K562 (cell line): ENCODE measurements around the gene SVIL. TPM values are rescaled to one million over a fixed set of nuclear protein-coding genes. Genes with fewer than 3 reads are reported as not detected.

ENCODE experiments used
- ATAC-seq: fragments of 200-7000 bp; cut with Tn5 transposase; 3 replicates; pipeline ENCODE4 v1.9.1; 2020; ENCODE audit warnings: moderate library complexity
- BruUV-seq: library from RNA; stranded (reverse); fragments of 400-500 nt; replicated peaks from 2 replicates; lab custom pipeline; 2021; lab: Mats Ljungman, UMichigan
- CTCF ChIA-PET: fragments of 300-600 bp; formaldehyde crosslinking; extraction: SDS; loops from one replicate; lab custom pipeline; 2021; ENCODE audit warnings: low intra/inter-chr PET ratio; lab: Yijun Ruan, JAX
- POLR2A ChIA-PET: fragments of 300-600, 350-650 bp; sonication (Branson Sonifier 250); formaldehyde crosslinking; extraction: SDS; loops from one replicate; lab custom pipeline; 2021; ENCODE audit warnings: antibody characterized with exemption, inconsistent platforms; lab: Yijun Ruan, JAX
- DNase-seq, 4 experiments: peaks; one replicate each; pipeline versions ENCODE4 v3.0.0 to v3.0.0-alpha.2; 2011 to 2018; ENCODE audit warnings: low spot score in 3 of 4, mixed read lengths in 3 of 4; ENCODE audit errors: extremely low read depth in 1 of 4
- FAIRE-seq: peaks from 2 replicates; lab custom pipeline; 2011; peaks lifted over from hg19 to GRCh38; lab: Jason Lieb, UNC
- H2AFZ ChIP-seq: 2 replicates; pipeline ENCODE4 v1.6.0; 2011; ENCODE audit warnings: low read depth, low read length, control low read depth, inconsistent platforms
- H3K27ac ChIP-seq: fragments of 200-600 bp; 3 replicates; pipeline ENCODE4 v1.8.0; 2011; ENCODE audit warnings: low read depth, mild to moderate bottlenecking, control low read depth, inconsistent platforms, low read length, moderate library complexity, mixed read lengths; ENCODE audit errors: extremely low read depth
- H3K27me3 ChIP-seq, 2 experiments: fragments of 300-600 bp in 1 of 2; 2 replicates in 1 of 2; 3 replicates in 1 of 2; pipeline versions ENCODE4 v1.6.0 to v1.8.0; 2011; ENCODE audit warnings: inconsistent platforms in 2 of 2, low read length in 2 of 2, mild to moderate bottlenecking in 1 of 2, mixed read lengths in 1 of 2, moderate library complexity in 1 of 2; ENCODE audit not compliant: control insufficient read depth in 2 of 2, insufficient read depth in 2 of 2
- H3K36me3 ChIP-seq: fragments of 300-600 bp; 3 replicates; pipeline ENCODE4 v1.8.0; 2011; ENCODE audit warnings: mild to moderate bottlenecking, low read length, inconsistent platforms; ENCODE audit not compliant: control insufficient read depth, insufficient read depth
- H3K4me1 ChIP-seq, 2 experiments: fragments of 200-600 bp in 1 of 2; replicated peaks in 1 of 2; 2 replicates in 1 of 2; 3 replicates in 1 of 2; pipeline versions ENCODE4 v1.5.1 to v1.8.0; 2011; ENCODE audit warnings: inconsistent platforms in 2 of 2, low read length in 2 of 2, mild to moderate bottlenecking in 1 of 2, mixed read lengths in 1 of 2, moderate library complexity in 1 of 2; ENCODE audit not compliant: control insufficient read depth in 2 of 2, insufficient read depth in 2 of 2
- H3K4me2 ChIP-seq: 2 replicates; pipeline ENCODE4 v1.6.1; 2011; ENCODE audit warnings: low read length, control low read depth, inconsistent platforms, mixed read lengths; ENCODE audit not compliant: insufficient read depth
- H3K4me3 ChIP-seq: fragments of 200-600 bp; sonication (generic), shearing (Covaris generic); 2 replicates; pipeline ENCODE4 v1.5.1; 2016; ENCODE audit warnings: control low read depth, inconsistent platforms
- H3K79me2 ChIP-seq: fragments of 200-600 bp; 3 replicates; pipeline ENCODE4 v1.8.0; 2011; ENCODE audit warnings: low read length, inconsistent platforms; ENCODE audit not compliant: control insufficient read depth, insufficient read depth
- H3K9ac ChIP-seq, 2 experiments: 2 replicates each; pipeline versions ENCODE4 v1.6.0 to v1.6.1; 2011; ENCODE audit warnings: low read depth in 2 of 2, low read length in 2 of 2, control low read depth in 1 of 2, inconsistent platforms in 1 of 2, mild to moderate bottlenecking in 1 of 2, mixed read lengths in 1 of 2; ENCODE audit not compliant: insufficient read depth in 1 of 2
- H3K9me1 ChIP-seq: one replicate; pipeline ENCODE4 v1.6.0; 2011; ENCODE audit warnings: inconsistent platforms, mild to moderate bottlenecking, low read length, moderate library complexity; ENCODE audit not compliant: control insufficient read depth, insufficient read depth
- H3K9me3 ChIP-seq: replicated peaks from 2 replicates; pipeline ENCODE4 v1.5.1; 2011; ENCODE audit warnings: low read depth, low read length, inconsistent platforms; ENCODE audit not compliant: control insufficient read depth, insufficient read depth
- H4K20me1 ChIP-seq: replicated peaks from 2 replicates; pipeline ENCODE4 v1.6.1; 2011; ENCODE audit warnings: low read length, inconsistent platforms, mixed read lengths; ENCODE audit not compliant: control insufficient read depth, insufficient read depth
- ATF3 ChIP-seq, 2 experiments: fragments of 450-650 bp in 1 of 2; sonication (generic) in 1 of 2; formaldehyde crosslinking in 1 of 2; IDR thresholded peaks in 1 of 2; conservative IDR thresholded peaks in 1 of 2; 2 replicates each; pipeline versions ENCODE4 v1.6.1 to v1.8.1; 2016 to 2023; ENCODE audit warnings: mild to moderate bottlenecking in 2 of 2, moderate library complexity in 2 of 2, inconsistent platforms in 1 of 2, missing genetic modification reagents in 1 of 2
- CBFB ChIP-seq: sonication (generic); formaldehyde crosslinking; IDR thresholded peaks from 2 replicates; pipeline ENCODE4 v1.4.0; 2020; ENCODE audit warnings: mild to moderate bottlenecking, missing genetic modification reagents
- CHD1 ChIP-seq: fragments of 200-600 bp; sonication (generic); IDR thresholded peaks from one replicate; pipeline ENCODE4 v1.6.1; 2012; ENCODE audit warnings: mild to moderate bottlenecking, moderate library complexity, low read length, inconsistent platforms
- PHB2 ChIP-seq: fragments of 450-650 bp; IDR thresholded peaks from 2 replicates; pipeline ENCODE4 v1.6.1; 2017; ENCODE audit warnings: low read depth
- SREBF1 ChIP-seq: fragments of 150-350 bp; IDR thresholded peaks from 2 replicates; pipeline ENCODE4 v1.6.1; 2014; ENCODE audit warnings: antibody characterized with exemption, low read depth, low read length, borderline replicate concordance
- TCF15 ChIP-seq: fragments of 250-450 bp; sonication (Bioruptor Pico); IDR thresholded peaks from 2 replicates; pipeline ENCODE4 v1.8.0; 2022; ENCODE audit warnings: moderate library complexity, mild to moderate bottlenecking, inconsistent platforms
- ZNF583 ChIP-seq: fragments of 250-450 bp; sonication (Bioruptor Pico); IDR thresholded peaks from 2 replicates; pipeline ENCODE4 v1.4.0; 2020
- WGBS: fragments of 100-300 bp; shearing (Covaris generic); methylation state at CpG from one replicate; pipeline ENCODE4 v1.1.6; 2016; ENCODE audit warnings: low coverage, mixed read lengths; ENCODE audit not compliant: insufficient coverage; ENCODE audit errors: missing lambda C conversion rate; 5-methylcytosine and 5-hydroxymethylcytosine counted together
- in situ Hi-C: fragments of 300-500 bp; cut with MboI; formaldehyde crosslinking; loops from 4 replicates; pipeline ENCODE4 v1.15.0; 2018; ENCODE audit warnings: inconsistent platforms, mixed read lengths
- intact Hi-C: fragments of 100-400 bp; cut with micrococcal nuclease; formaldehyde crosslinking; loops from 2 replicates; pipeline ENCODE4 v1.14.2; 2022
- polyA plus RNA-seq, 8 experiments: library from polyadenylated mRNA; depleted of rRNA in 4 of 8; stranded (reverse) in 5 of 8; unstranded in 3 of 8; fragments of >200 nt; fragmentation: Nextera tagmentation in 2 of 8; fragmentation: Illumina TruSeq in 1 of 8; extraction: Ambion mirVana in 2 of 8; extraction: Trizol in 1 of 8; gene quantifications; 2 replicates each; pipeline versions ENCODE4 v1.2.1 to v1.2.3, GENCODE V29; 2011 to 2014; ENCODE audit warnings: inconsistent platforms in 1 of 8, missing spikeins in 1 of 8
- total RNA-seq, 7 experiments: library from RNA; depleted of rRNA in 6 of 7; stranded (reverse); fragments of >200 nt in 6 of 7; fragmentation: Illumina TruSeq in 2 of 7; extraction: Trizol in 2 of 7; gene quantifications; 2 replicates each; pipeline versions ENCODE4 v1.2.1 to v1.2.3, GENCODE V29; 2011 to 2021; ENCODE audit warnings: low replicate concordance in 1 of 7
- TF ChIP-seq, protein P1 (sequence below): fragments of 250-450 bp; sonication (Bioruptor Pico); IDR thresholded peaks from 2 replicates; pipeline ENCODE4 v1.8.0; 2021; ENCODE audit warnings: moderate library complexity, mild to moderate bottlenecking, inconsistent platforms
- TF ChIP-seq, protein P2 (sequence below): fragments of 250-450 bp; sonication (Bioruptor Pico); IDR thresholded peaks from 2 replicates; pipeline ENCODE4 v1.4.0; 2020; ENCODE audit warnings: borderline replicate concordance

Gene SVIL
- total and polyA plus RNA-seq, 9 of the 15 experiments (the other 6 are each of a cell fraction or from before 2014, with no cell fraction given), result under 0.01 to 0.18 (median 0.05) TPM; not detected in 3

DNA sequence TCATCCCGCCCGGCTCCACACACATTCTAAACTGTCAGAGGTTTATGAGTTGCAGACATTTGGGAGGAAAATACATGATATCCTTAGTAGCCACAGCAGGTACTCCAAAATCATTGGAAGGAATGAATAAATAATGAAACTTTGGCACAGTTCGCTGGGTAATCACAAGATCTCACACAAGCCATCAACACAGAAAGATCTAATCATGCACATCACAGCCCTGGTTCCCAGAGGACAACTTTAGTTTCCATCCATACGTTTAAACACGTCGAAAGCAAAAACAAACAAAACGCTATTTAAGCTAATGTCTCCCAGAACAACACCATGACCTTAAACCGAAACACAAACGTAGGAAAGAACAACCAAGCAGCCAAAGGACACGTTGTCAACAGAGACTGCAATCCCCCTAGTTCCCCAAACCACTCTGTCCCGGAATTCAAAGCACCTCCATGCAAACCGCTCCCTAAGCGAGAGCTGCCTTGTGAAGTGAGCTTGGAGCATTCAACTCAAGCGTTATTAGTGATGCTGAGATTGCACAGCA lies 12.3 kb downstream of the SVIL start (continued):
- TF ChIP-seq CBFB (CRISPR knock-in tag) (no peak), ZNF583 (no peak)
- TF ChIP-seq, protein P1, sequence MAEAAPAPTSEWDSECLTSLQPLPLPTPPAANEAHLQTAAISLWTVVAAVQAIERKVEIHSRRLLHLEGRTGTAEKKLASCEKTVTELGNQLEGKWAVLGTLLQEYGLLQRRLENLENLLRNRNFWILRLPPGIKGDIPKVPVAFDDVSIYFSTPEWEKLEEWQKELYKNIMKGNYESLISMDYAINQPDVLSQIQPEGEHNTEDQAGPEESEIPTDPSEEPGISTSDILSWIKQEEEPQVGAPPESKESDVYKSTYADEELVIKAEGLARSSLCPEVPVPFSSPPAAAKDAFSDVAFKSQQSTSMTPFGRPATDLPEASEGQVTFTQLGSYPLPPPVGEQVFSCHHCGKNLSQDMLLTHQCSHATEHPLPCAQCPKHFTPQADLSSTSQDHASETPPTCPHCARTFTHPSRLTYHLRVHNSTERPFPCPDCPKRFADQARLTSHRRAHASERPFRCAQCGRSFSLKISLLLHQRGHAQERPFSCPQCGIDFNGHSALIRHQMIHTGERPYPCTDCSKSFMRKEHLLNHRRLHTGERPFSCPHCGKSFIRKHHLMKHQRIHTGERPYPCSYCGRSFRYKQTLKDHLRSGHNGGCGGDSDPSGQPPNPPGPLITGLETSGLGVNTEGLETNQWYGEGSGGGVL (CRISPR knock-in tag), result no peak

- Histone ChIP-seq H3K4me3 (no peak overlapping the region), H3K9me3 (no peaks in the 10 kb centered on the region), H3K27me3 (peaks cover 6 to 12% of the 10 kb centered on the region in 2 experiments; a peak in 3 of 5 replicates), H3K9me1 (no peaks in the 10 kb centered on the region), H3K79me2 (no peaks in the 10 kb centered on the region), H4K20me1 (no peaks in the 10 kb centered on the region; the same call in 1 of the 2 replicates), H3K9ac (no peak overlapping the region), H2AFZ (no peak overlapping the region), H3K27ac (no peak overlapping the region), H3K4me1 (no peaks in the 10 kb centered on the region), H3K4me2 (no peak overlapping the region)
- no TSS peak for BruUV-seq
- in situ Hi-C loops, result no loop called here
- intact Hi-C loops, result no loop called here
- DNase-seq (no peak), FAIRE-seq (no peak)
- ChIA-PET POLR2A (no interaction called here), CTCF (no interaction called here)
- TF ChIP-seq SREBF1 (no peak), CHD1 (no peak), TCF15 (CRISPR knock-in tag) (no peak), PHB2 (no peak), ATF3 (IDR thresholded peaks at IDR 0.05) (no peak), ATF3 (CRISPR knock-in tag; conservative IDR thresholded peaks at IDR 0.05) (no peak)
- TF ChIP-seq, protein P2, sequence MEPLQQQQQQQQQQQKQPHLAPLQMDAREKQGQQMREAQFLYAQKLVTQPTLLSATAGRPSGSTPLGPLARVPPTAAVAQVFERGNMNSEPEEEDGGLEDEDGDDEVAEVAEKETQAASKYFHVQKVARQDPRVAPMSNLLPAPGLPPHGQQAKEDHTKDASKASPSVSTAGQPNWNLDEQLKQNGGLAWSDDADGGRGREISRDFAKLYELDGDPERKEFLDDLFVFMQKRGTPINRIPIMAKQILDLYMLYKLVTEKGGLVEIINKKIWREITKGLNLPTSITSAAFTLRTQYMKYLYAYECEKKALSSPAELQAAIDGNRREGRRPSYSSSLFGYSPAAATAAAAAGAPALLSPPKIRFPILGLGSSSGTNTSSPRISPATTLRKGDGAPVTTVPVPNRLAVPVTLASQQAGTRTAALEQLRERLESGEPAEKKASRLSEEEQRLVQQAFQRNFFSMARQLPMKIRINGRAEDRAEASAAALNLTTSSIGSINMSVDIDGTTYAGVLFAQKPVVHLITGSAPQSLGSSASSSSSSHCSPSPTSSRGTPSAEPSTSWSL, result no peak
- TF ChIP-seq, all 486 proteins: peak for 0
- no peaks in the 10 kb centered on the region for H3K36me3 ChIP-seq
- no peak for ATAC-seq
- under 1% methylated on average over 6 of the region's 7 CpGs for WGBS
Measured at GRCh38 chr10:29621161-29621560, 13.6 kb downstream of the SVIL start.
